ENCODE measurements around the gene C9orf57. TPM values are rescaled to one million over a fixed set of nuclear protein-coding genes. Genes with fewer than 3 reads are reported as not detected.

The C9orf57 gene
- total and polyA plus RNA-seq, 2 of the 8 experiments (the other 6 are each of a cell fraction or from before 2014, with no cell fraction given) = not detected

- H3K36me3 ChIP-seq (ENCODE audit: control insufficient read depth in 2 of 4, insufficient read depth in 4 of 4, low read length in 3 of 4) = no peaks in the 10 kb centered on the region
- H4K20me1 ChIP-seq (replicated peaks in 1 of 2; ENCODE audit: control insufficient read depth in 1 of 2, insufficient read depth in 2 of 2, low read length in 2 of 2) = no peaks in the 10 kb centered on the region
- no peak overlapping the region for H3K4ac ChIP-seq (replicated peaks; ENCODE audit: insufficient read length, low read depth, low read length)
- FAIRE-seq = no peak
- H3K56ac ChIP-seq (replicated peaks; ENCODE audit: insufficient read length, low read depth, low read length) = no peak overlapping the region
- no peaks in the 10 kb centered on the region for H3K27me3 ChIP-seq (replicated peaks in 1 of 4; ENCODE audit: control insufficient read depth in 3 of 4, extremely low read depth in 1 of 4, insufficient read depth in 3 of 4, low read length in 3 of 4)
- H3K23ac ChIP-seq (ENCODE audit: insufficient read length) = no peak overlapping the region
- no peak overlapping the region for H3K4me3 ChIP-seq (ENCODE audit: extremely low read depth in 1 of 4, insufficient read depth in 2 of 4, low read depth in 3 of 4, low read length in 4 of 4)
- 87% methylated on average over 4 of the region's 4 CpGs; no CpG with 5 or more reads in 1 of the 2 experiments for WGBS, 2 experiments (ENCODE audit: extremely low coverage in 1 of 2, insufficient coverage in 1 of 2, insufficient read length in 1 of 2, insufficient replicate concordance in 2 of 2, low coverage in 1 of 2, low lambda C conversion rate in 2 of 2, missing lambda C conversion rate in 1 of 2)
- POLR2A ChIA-PET (ENCODE audit: partially characterized antibody) = no interaction called here
- H4K8ac ChIP-seq (ENCODE audit: extremely low read depth, insufficient read depth, low read length) = no peak overlapping the region
- H3K9ac ChIP-seq (replicated peaks in 1 of 4; ENCODE audit: extremely low read depth in 1 of 4, low read depth in 3 of 4, low read length in 3 of 4) = no peak overlapping the region
- TF ChIP-seq POU5F1 (IDR thresholded peaks at IDR 0.05; ENCODE audit: low read depth, low read length) = no peak
- TF ChIP-seq ASH2L (IDR thresholded peaks at IDR 0.05; ENCODE audit: low read length) = no peak
- TF ChIP-seq RAD21 (IDR thresholded peaks at IDR 0.05 in 1 of 2, conservative IDR thresholded peaks at IDR 0.05 in 1 of 2; ENCODE audit: low read depth in 2 of 2, low read length in 2 of 2) = no peak
- no peak for TF ChIP-seq NANOG (IDR thresholded peaks at IDR 0.05; ENCODE audit: insufficient read depth, low read depth, low read length, poor library complexity, severe bottlenecking)
- TF ChIP-seq CTBP2 (IDR thresholded peaks at IDR 0.05; ENCODE audit: borderline replicate concordance, insufficient read depth, insufficient read length, low read length) = no peak
- TF ChIP-seq SAP30 (IDR thresholded peaks at IDR 0.05; ENCODE audit: insufficient read depth, insufficient replicate concordance, low read length) = no peak
- TF ChIP-seq BACH1 (IDR thresholded peaks at IDR 0.05; ENCODE audit: low read length) = no peak
- TF ChIP-seq, protein P1, sequence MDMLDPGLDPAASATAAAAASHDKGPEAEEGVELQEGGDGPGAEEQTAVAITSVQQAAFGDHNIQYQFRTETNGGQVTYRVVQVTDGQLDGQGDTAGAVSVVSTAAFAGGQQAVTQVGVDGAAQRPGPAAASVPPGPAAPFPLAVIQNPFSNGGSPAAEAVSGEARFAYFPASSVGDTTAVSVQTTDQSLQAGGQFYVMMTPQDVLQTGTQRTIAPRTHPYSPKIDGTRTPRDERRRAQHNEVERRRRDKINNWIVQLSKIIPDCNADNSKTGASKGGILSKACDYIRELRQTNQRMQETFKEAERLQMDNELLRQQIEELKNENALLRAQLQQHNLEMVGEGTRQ (IDR thresholded peaks at IDR 0.05; ENCODE audit: low read length) = no peak
- TF ChIP-seq TCF12 (IDR thresholded peaks at IDR 0.05; ENCODE audit: low read depth, low read length) = no peak
- no peak for TF ChIP-seq EGR1 (IDR thresholded peaks at IDR 0.05; ENCODE audit: borderline replicate concordance, low read depth, low read length)
- TF ChIP-seq CBX8 (IDR thresholded peaks at IDR 0.05; ENCODE audit: borderline replicate concordance, low read depth, low read length) = no peak
- no peak overlapping the region for H3K4me2 ChIP-seq (ENCODE audit: insufficient read depth in 1 of 2, low read depth in 2 of 2, low read length in 2 of 2)
- no peak overlapping the region for H2AFZ ChIP-seq (ENCODE audit: low read length)
- no peaks in the 10 kb centered on the region for H3K23me2 ChIP-seq (ENCODE audit: low read depth, low read length)
- no peak overlapping the region for H2AK5ac ChIP-seq (ENCODE audit: low read depth, low read length)
- no peak overlapping the region for H2BK5ac ChIP-seq (ENCODE audit: low read depth, low read length)
- H3K4me1 ChIP-seq (replicated peaks in 1 of 4; ENCODE audit: control insufficient read depth in 3 of 4, insufficient read depth in 4 of 4, low read length in 3 of 4) = no peaks in the 10 kb centered on the region
- H3K9me3 ChIP-seq (ENCODE audit: insufficient read depth in 2 of 2, low read depth in 1 of 2, low read length in 1 of 2) = no peaks in the 10 kb centered on the region
- H3K79me1 ChIP-seq (ENCODE audit: low read depth, low read length) = no peaks in the 10 kb centered on the region
- no peak overlapping the region for H2BK20ac ChIP-seq (ENCODE audit: low read length)
- H3K14ac ChIP-seq (ENCODE audit: insufficient read length) = no peak overlapping the region
- H2BK15ac ChIP-seq (ENCODE audit: low read length) = no peak overlapping the region
- H2BK12ac ChIP-seq (ENCODE audit: low read depth, low read length) = no peak overlapping the region
- H4K91ac ChIP-seq (replicated peaks; ENCODE audit: insufficient read length, low read length) = no peak overlapping the region
- DNase-seq (ENCODE audit: low read depth in 1 of 2, low spot score in 2 of 2) = no peak
- no peak overlapping the region for H4K5ac ChIP-seq (ENCODE audit: insufficient read length, low read depth, low read length)
- H3K27ac ChIP-seq (ENCODE audit: low read depth, low read length) = no peak overlapping the region
- H3K18ac ChIP-seq (ENCODE audit: extremely low read depth, low read length) = no peak overlapping the region
- CTCF ChIA-PET (ENCODE audit: partially characterized antibody) = interaction anchor here (1.2 to 1.5 kb wide), 4 partner anchors 18 to 236 kb away, joined by 3 to 6 read pairs (median 4); no protein-coding TSS in a partner anchor
- H3K79me2 ChIP-seq (ENCODE audit: control insufficient read depth in 1 of 2, insufficient read depth in 2 of 2, low read length in 2 of 2) = no peaks in the 10 kb centered on the region
- H2BK120ac ChIP-seq (replicated peaks; ENCODE audit: low read depth, low read length) = no peak overlapping the region
These were observed 16.3 kb downstream of the C9orf57 start for GRCh38 chr9:72044095-72044494.

Data from H1 (cell line).